Spleen (tissue), 11 donors: Measurements from ENCODE around the gene APBB3. TPM values are rescaled to one million over a fixed set of nuclear protein-coding genes. Genes with fewer than 3 reads are reported as not detected.

ENCODE experiments used
- DNase-seq: peaks from one replicate; pipeline ENCODE4 v3.0.0-alpha.2; 2020
- H3K27ac ChIP-seq, 8 donors: fragments of 200-600 bp; sonication (generic) in 7 of 8; 1 replicate in 4 of 8; 2 replicates in 4 of 8; pipeline versions ENCODE4 v1.5.0 to v1.8.0; 2016 to 2021; ENCODE audit warnings: inconsistent platforms in 4 of 8, mild to moderate bottlenecking in 4 of 8, moderate library complexity in 1 of 8
- H3K27me3 ChIP-seq, 7 donors: fragments of 200-600 bp; sonication (generic) in 6 of 7; replicated peaks in 1 of 7; 1 replicate in 4 of 7; 2 replicates in 3 of 7; pipeline versions ENCODE4 v1.5.0 to v1.8.0; 2016 to 2021; ENCODE audit warnings: inconsistent platforms in 3 of 7, mild to moderate bottlenecking in 1 of 7
- H3K36me3 ChIP-seq, 6 donors: fragments of 200-600 bp; sonication (generic) in 5 of 6; 1 replicate in 4 of 6; 2 replicates in 2 of 6; pipeline versions ENCODE4 v1.5.0 to v1.8.0; 2016 to 2021; ENCODE audit warnings: inconsistent platforms in 2 of 6
- H3K4me1 ChIP-seq, 6 donors: fragments of 200-600 bp; sonication (generic) in 5 of 6; 1 replicate in 3 of 6; 2 replicates in 3 of 6; pipeline versions ENCODE4 v1.5.0 to v1.8.0; 2016 to 2021; ENCODE audit warnings: inconsistent platforms in 3 of 6
- H3K4me3 ChIP-seq, 8 donors: fragments of 200-600 bp; sonication (generic) in 7 of 8; 1 replicate in 4 of 8; 2 replicates in 4 of 8; pipeline versions ENCODE4 v1.5.0 to v1.8.0; 2016 to 2021; ENCODE audit warnings: inconsistent platforms in 4 of 8, mild to moderate bottlenecking in 4 of 8, moderate library complexity in 2 of 8
- H3K9me3 ChIP-seq, 8 donors: fragments of 200-600 bp; sonication (generic) in 7 of 8; 1 replicate in 4 of 8; 2 replicates in 4 of 8; pipeline versions ENCODE4 v1.5.0 to v1.8.0; 2016 to 2021; ENCODE audit warnings: inconsistent platforms in 4 of 8
- POLR2A ChIP-seq, 3 donors: fragments of 450-650 bp; IDR thresholded peaks; one replicate each; pipeline ENCODE4 v1.5.1; 2017; ENCODE audit warnings: antibody characterized with exemption in 3 of 3, mild to moderate bottlenecking in 1 of 3
- POLR2AphosphoS5 ChIP-seq, 3 donors: sonication (generic); formaldehyde crosslinking; IDR thresholded peaks; one replicate each; pipeline ENCODE4 v1.5.1; 2017; ENCODE audit warnings: antibody characterized with exemption in 3 of 3
- WGBS, 5 donors: extraction: QIAGEN DNeasy Blood & Tissue Kit in 3 of 5; methylation state at CpG; one replicate each; pipeline versions ENCODE4 v1.1.5 to v1.1.7; 2013 to 2018; 5-methylcytosine and 5-hydroxymethylcytosine counted together
- intact Hi-C: fragments of 100-400 bp; cut with DNase I; formaldehyde crosslinking; loops from one replicate; pipeline ENCODE4 v1.15.0; 2023; ENCODE audit warnings: low total_unique reads
- polyA plus RNA-seq, 3 donors: library from polyadenylated mRNA; stranded (reverse); fragments of 200-250 nt; gene quantifications; one replicate each; pipeline ENCODE4 v1.2.1, GENCODE V29; 2013
- total RNA-seq, 7 donors: library from RNA; depleted of rRNA in 3 of 7; stranded (reverse); fragments of >200 nt in 3 of 7; fragmentation: NEBNext Ultra II Directional in 4 of 7; extraction: Animal tissue kit (Norgen Biotek cat#: 25700) in 4 of 7; gene quantifications; one replicate each; pipeline versions ENCODE4 v1.1.0 to v1.2.1, GENCODE V29; 2016 to 2021
- TF ChIP-seq, protein P1 (sequence below), 11 experiments: fragments of 200-600 bp in 7 of 11; fragments of 450-650 bp in 4 of 11; sonication (generic) in 4 of 11; IDR thresholded peaks in 8 of 11; conservative IDR thresholded peaks in 3 of 11; 1 replicate in 7 of 11; 2 replicates in 4 of 11; pipeline versions ENCODE4 v1.4.0 to v1.8.0; 2016 to 2021; ENCODE audit warnings: antibody characterized with exemption in 11 of 11, inconsistent platforms in 4 of 11, mild to moderate bottlenecking in 1 of 11
- donor health status: healthy with polysubstance abuse.
- donor health status: DM: no; HTN: no; CAD: no; lungs with moderate emphysema.
- donor health status: DM: no; HTN: no; CAD: no.
- donor health status: Bipolar disorder and iron deficiency.
- donor health status: healthy.
- donor health status: DM: no; HTN: no; CAD: no.
- donor health status: DM: yes; HTN: yes; CAD: no.

APBB3 gene
- total and polyA plus RNA-seq, 10 donors: 26.0 to 57.8 (median 41.9) TPM

DNA sequence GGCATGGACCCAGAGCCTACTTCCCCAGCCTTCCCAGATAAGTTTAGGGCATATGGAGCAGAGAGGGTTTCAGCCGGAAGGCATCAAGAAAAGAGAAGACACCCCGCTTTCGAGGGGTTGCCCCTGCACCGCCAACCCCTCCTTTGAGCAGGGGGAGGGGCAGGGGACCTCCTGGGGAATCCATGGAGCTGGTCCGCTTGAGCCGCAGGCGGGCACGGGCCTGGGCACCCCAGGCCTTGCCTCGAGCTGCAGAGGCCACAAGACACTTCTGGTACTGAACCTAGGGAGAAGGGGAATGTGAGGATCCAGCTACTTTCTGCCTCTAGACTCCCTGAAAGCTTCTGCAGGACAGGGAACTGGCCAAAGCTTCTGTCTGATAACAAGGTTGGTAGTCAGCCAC is 5.9 kb downstream of the APBB3 start:
- Histone ChIP-seq H3K9me3 (no peaks in the 10 kb centered on the region), H3K4me3 (no peak overlapping the region), H3K27ac (peak overlapping the region in 2 of 8 donors; percentile 11 to 91), H3K27me3 (no peaks in the 10 kb centered on the region), H3K4me1 (peaks cover 25 to 73% (median 52%) of the 10 kb centered on the region in 6 donors), H3K36me3 (peaks cover 0 to 34% (median 0%) of the 10 kb centered on the region in 6 donors)
- intact Hi-C loops: no loop called here
- TF ChIP-seq POLR2AphosphoS5 (IDR thresholded peaks at IDR 0.05) (no peak), POLR2A (IDR thresholded peaks at IDR 0.05) (no peak)
- TF ChIP-seq, protein P1, sequence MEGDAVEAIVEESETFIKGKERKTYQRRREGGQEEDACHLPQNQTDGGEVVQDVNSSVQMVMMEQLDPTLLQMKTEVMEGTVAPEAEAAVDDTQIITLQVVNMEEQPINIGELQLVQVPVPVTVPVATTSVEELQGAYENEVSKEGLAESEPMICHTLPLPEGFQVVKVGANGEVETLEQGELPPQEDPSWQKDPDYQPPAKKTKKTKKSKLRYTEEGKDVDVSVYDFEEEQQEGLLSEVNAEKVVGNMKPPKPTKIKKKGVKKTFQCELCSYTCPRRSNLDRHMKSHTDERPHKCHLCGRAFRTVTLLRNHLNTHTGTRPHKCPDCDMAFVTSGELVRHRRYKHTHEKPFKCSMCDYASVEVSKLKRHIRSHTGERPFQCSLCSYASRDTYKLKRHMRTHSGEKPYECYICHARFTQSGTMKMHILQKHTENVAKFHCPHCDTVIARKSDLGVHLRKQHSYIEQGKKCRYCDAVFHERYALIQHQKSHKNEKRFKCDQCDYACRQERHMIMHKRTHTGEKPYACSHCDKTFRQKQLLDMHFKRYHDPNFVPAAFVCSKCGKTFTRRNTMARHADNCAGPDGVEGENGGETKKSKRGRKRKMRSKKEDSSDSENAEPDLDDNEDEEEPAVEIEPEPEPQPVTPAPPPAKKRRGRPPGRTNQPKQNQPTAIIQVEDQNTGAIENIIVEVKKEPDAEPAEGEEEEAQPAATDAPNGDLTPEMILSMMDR (IDR thresholded peaks at IDR 0.05 in 8 of 11, conservative IDR thresholded peaks at IDR 0.05 in 3 of 11): no peak
- 91 to 97% (median 95%) methylated on average over 9 of the region's 9 CpGs for WGBS, 5 donors
- DNase-seq: no peak

DNA sequence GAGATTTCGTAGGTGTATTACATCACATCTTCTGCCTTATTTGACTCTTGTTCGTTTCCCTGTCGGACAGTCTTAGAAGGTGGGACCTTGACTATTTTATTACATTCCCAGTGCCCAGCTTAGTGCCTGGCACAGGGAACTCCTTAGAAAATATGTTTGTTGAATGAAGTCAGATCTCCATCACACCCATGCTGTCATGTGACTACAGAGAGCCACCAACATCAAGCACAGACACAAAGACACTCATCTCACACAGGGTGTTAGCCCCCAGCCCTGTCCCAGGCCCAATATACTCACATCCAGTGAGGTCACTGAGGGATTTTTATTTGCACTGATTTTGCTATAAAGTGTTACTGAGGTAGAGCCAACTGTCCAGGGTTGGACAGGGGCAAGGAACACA is 6.4 kb downstream of the APBB3 start:
- 75 to 87% (median 78%) methylated on average over 3 of the region's 3 CpGs for WGBS, 5 donors
- Histone ChIP-seq H3K27ac (peak overlapping the region; percentile 73 to 95 (median 91)), H3K9me3 (no peaks in the 10 kb centered on the region), H3K36me3 (peaks cover 0 to 40% (median 2%) of the 10 kb centered on the region in 6 donors), H3K4me1 (peaks cover 20 to 73% (median 52%) of the 10 kb centered on the region in 6 donors), H3K4me3 (peak overlapping the region in 2 of 8 donors; percentile 68 to 71), H3K27me3 (no peaks in the 10 kb centered on the region)
- TF ChIP-seq, protein P1 (IDR thresholded peaks at IDR 0.05 in 8 of 11, conservative IDR thresholded peaks at IDR 0.05 in 3 of 11): no peak
- TF ChIP-seq POLR2A (IDR thresholded peaks at IDR 0.05): no peak
- no peak for TF ChIP-seq POLR2AphosphoS5 (IDR thresholded peaks at IDR 0.05)
- no peak for DNase-seq
- intact Hi-C loops: no loop called here

DNA sequence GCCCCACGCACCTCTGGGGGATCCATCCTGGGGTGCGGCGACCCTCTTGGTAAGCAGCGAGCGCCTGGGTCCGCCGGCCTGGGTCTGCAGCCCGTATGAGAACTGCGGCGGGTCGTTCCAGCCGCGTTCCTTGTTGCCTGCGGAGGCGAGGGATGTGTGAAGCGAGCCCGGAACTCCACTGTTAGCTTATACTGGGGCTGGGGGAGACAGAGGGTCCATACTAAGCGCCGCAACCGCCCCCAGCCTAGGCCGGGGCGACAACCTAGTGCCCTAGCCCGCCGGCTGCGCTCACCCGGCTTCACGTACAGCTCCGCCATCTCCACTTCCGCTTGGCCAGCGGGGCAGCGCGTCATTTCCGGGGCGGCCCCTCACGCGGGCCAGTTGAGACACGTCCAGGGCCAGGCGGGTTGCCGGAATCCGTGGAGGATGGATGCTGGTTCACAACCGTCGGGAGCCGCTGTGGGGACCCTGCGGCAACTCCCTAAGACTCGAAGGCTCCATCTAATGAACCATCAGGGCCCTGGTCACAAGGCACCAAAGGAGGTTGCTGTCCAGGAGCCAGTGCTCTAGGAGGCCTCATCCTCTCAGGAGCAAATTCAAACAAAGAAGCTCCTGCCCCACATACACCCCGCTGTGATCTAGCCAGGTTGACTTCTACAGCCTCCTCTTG is 7.1 kb downstream of the APBB3 start, which contains the start of gene SRA1:
TSS of gene SRA1 (minus strand) at position 338 of the 670 bp plus-strand sequence. CDS start at position 317, 21 bp downstream.
- intact Hi-C loops: no loop called here
- Histone ChIP-seq H3K4me3 (peak within 1 kb of the TSS; percentile 53 to 90 (median 70)), H3K4me1 (peaks cover 17 to 69% (median 48%) of the 10 kb centered on the region in 6 donors), H3K9me3 (no peaks in the 10 kb centered on the region), H3K27me3 (no peaks in the 10 kb centered on the region), H3K36me3 (peaks cover 0 to 46% (median 4%) of the 10 kb centered on the region in 6 donors), H3K27ac (peak within 1 kb of the TSS; percentile 73 to 95 (median 91))
- peak; percentile 98 for DNase-seq
- TF ChIP-seq, protein P1 (IDR thresholded peaks at IDR 0.05 in 8 of 11, conservative IDR thresholded peaks at IDR 0.05 in 3 of 11): peak in 1 of 11 experiments; percentile 15
- peak; percentile 99 for TF ChIP-seq POLR2AphosphoS5 (IDR thresholded peaks at IDR 0.05)
- TF ChIP-seq POLR2A (IDR thresholded peaks at IDR 0.05): peak; percentile 68 to 83 (median 70)
- 0 to 1% (median 1%) methylated on average over 17 to 46 of the region's 46 CpGs for WGBS, 5 donors

DNA sequence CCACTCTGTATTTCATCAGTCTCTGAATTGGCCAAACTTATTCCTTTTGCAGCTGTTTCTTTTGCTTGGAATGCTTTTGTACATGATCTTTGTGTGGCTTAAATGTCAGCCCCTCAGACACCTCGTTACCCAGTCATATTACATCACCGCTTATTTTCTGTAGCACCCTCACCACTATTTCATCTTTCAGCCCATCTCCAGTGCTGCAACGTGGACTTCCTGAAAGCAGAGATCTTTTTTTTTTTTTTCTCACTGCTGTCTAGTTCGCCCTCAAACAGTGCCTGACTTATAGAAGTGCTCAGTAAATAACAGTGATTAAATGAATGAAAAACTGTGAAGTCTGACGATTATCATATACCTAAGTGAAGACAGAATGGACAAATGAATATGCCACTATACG is 8.0 kb downstream of the APBB3 start:
- intact Hi-C loops: no loop called here
- Histone ChIP-seq H3K27me3 (no peaks in the 10 kb centered on the region), H3K9me3 (no peaks in the 10 kb centered on the region), H3K27ac (peak overlapping the region; percentile 73 to 95 (median 91)), H3K36me3 (peaks cover 0 to 46% (median 12%) of the 10 kb centered on the region in 6 donors), H3K4me3 (peak overlapping the region; percentile 53 to 90 (median 70)), H3K4me1 (peaks cover 17 to 61% (median 47%) of the 10 kb centered on the region in 6 donors)
- 1 to 9% (median 6%) methylated on average over 6 of the region's 6 CpGs for WGBS, 5 donors
- TF ChIP-seq POLR2A (IDR thresholded peaks at IDR 0.05) (no peak), POLR2AphosphoS5 (IDR thresholded peaks at IDR 0.05) (no peak)
- TF ChIP-seq, protein P1 (IDR thresholded peaks at IDR 0.05 in 8 of 11, conservative IDR thresholded peaks at IDR 0.05 in 3 of 11): no peak
- no peak for DNase-seq
